Breast epithelium (tissue), 3 donors: ENCODE data around the gene CPO.

ENCODE experiments used
- POLR2AphosphoS5 ChIP-seq, 3 donors: sonication (generic); formaldehyde crosslinking; IDR thresholded peaks; one replicate each; pipeline ENCODE4 v1.6.1; 2017; ENCODE audit warnings: antibody characterized with exemption in 3 of 3
- TF ChIP-seq, protein P1 (sequence below), 3 donors: fragments of 450-650 bp; IDR thresholded peaks; one replicate each; pipeline ENCODE4 v1.5.1; 2016 to 2017; ENCODE audit warnings: antibody characterized with exemption in 3 of 3, mild to moderate bottlenecking in 3 of 3, moderate library complexity in 3 of 3

- TF ChIP-seq, protein P1, sequence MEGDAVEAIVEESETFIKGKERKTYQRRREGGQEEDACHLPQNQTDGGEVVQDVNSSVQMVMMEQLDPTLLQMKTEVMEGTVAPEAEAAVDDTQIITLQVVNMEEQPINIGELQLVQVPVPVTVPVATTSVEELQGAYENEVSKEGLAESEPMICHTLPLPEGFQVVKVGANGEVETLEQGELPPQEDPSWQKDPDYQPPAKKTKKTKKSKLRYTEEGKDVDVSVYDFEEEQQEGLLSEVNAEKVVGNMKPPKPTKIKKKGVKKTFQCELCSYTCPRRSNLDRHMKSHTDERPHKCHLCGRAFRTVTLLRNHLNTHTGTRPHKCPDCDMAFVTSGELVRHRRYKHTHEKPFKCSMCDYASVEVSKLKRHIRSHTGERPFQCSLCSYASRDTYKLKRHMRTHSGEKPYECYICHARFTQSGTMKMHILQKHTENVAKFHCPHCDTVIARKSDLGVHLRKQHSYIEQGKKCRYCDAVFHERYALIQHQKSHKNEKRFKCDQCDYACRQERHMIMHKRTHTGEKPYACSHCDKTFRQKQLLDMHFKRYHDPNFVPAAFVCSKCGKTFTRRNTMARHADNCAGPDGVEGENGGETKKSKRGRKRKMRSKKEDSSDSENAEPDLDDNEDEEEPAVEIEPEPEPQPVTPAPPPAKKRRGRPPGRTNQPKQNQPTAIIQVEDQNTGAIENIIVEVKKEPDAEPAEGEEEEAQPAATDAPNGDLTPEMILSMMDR (IDR thresholded peaks at IDR 0.05) = no peak
- TF ChIP-seq POLR2AphosphoS5 (IDR thresholded peaks at IDR 0.05) = no peak
These were observed 24.2 kb upstream of the CPO start for GRCh38 chr2:206915121-206915520.
